Measurements from ENCODE around the gene BEND6.

- TF ChIP-seq CTCF (IDR thresholded peaks at IDR 0.05) = no peak
- no peak for TF ChIP-seq POLR2A (IDR thresholded peaks at IDR 0.05)
Observed at GRCh38 chr6:57026001-57026400, 71.1 kb downstream of the BEND6 start.

Data from testis (tissue), 2 donors.